Measurements from ENCODE around the gene DUSP10.

DNA sequence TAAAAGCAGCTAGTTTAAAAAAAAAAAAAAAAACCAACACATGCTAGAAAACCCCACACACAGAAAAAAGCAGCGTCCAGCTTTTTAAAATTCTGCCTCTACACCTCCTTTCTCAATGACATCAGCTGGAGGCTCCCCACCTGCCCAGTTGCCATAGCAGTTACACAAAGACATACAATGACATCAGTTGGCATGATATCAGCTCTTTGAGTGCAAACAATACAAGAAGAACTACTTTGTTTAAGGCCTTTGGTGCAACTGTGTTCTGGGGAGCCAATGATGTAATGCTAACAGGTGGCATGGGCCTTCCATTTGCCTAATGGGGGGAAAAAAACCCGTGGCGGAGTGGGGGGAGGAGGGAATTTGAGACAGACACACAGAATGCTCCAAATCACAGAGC lies 32.9 kb downstream of the DUSP10 start:
- TF ChIP-seq, protein P1, sequence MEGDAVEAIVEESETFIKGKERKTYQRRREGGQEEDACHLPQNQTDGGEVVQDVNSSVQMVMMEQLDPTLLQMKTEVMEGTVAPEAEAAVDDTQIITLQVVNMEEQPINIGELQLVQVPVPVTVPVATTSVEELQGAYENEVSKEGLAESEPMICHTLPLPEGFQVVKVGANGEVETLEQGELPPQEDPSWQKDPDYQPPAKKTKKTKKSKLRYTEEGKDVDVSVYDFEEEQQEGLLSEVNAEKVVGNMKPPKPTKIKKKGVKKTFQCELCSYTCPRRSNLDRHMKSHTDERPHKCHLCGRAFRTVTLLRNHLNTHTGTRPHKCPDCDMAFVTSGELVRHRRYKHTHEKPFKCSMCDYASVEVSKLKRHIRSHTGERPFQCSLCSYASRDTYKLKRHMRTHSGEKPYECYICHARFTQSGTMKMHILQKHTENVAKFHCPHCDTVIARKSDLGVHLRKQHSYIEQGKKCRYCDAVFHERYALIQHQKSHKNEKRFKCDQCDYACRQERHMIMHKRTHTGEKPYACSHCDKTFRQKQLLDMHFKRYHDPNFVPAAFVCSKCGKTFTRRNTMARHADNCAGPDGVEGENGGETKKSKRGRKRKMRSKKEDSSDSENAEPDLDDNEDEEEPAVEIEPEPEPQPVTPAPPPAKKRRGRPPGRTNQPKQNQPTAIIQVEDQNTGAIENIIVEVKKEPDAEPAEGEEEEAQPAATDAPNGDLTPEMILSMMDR (IDR thresholded peaks at IDR 0.05) = no peak
- no peak for TF ChIP-seq EZH2phosphoT487 (IDR thresholded peaks at IDR 0.05)
- TF ChIP-seq EZH2 (IDR thresholded peaks at IDR 0.05) = no peak

All from neural progenitor cell (in vitro differentiated cells).